GM18867 (cell line): ENCODE data around the gene OMG.
A peak's percentile ranks its signal among the peaks of the same experiment; 100 is the strongest.
"Not testable (repeated sequence)": the region's sequence is repeated elsewhere in the genome, so short reads cannot be mapped to it uniquely, and the experiment has no call there.

ENCODE experiments used
- ATAC-seq: cut with Tn5 transposase; IDR thresholded peaks from one replicate; pipeline ENCODE4 v1.9.1; 2021; ENCODE audit warnings: mild to moderate bottlenecking, moderate library complexity; ENCODE audit not compliant: unreplicated experiment

Gene OMG

DNA sequence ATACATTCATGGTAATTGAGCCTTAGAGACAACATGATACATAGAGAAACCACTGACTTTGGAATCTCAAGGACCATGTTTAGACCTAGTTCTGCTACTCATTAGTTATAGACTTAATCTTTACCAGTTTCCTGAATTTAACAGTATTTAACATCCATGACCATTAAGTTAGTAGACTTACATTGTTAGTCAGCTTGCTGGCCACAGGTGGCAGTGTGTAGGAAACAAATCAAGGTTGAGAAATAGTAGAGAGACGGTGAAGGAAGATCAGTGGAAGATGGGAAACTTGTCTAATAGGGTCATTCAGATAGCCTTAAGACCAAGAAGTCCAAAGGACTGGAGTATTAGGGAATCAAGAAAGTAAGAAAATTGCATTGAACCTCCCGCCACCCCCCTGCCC lies 31.0 kb downstream of the OMG start:
- ATAC-seq, result no peak

DNA sequence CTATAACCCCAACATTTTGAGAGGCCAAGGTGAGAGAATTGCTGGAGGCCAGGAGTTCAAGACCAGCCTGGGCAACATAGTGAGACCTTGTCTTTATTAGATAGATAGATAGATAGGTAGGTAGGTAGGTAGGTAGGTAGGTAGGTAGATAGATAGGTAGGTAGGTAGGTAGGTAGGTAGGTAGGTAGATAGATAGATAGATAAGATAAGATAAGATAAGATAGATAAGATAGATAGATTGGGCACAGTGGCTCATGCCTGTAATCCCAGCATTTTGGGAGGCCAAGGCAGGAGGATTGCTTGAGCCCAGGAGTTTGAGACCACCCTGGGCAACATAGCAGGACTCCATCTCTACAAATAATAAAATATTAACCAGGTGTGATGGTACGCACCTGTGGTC lies 34.1 kb downstream of the OMG start:
- ATAC-seq, result not testable (repeated sequence)

DNA sequence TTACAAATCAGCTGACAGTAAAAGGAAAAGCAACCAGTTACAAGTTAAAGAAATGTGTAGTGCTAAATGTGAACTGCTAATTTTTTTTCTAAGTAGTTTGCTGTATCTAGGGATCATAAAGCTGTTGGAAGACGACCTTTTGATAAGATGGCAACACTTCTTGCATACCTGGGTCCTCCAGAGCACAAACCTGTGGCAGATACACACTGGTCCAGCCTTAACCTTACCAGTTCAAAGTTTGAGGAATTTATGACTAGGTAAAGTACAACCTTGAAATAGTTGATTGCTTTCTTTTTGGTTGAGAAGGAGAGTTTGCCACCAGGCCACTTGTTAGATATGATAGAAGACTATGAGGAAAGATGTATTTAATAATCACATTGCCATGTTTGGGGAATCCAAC lies 35.4 kb downstream of the OMG start:
- ATAC-seq, result no peak

DNA sequence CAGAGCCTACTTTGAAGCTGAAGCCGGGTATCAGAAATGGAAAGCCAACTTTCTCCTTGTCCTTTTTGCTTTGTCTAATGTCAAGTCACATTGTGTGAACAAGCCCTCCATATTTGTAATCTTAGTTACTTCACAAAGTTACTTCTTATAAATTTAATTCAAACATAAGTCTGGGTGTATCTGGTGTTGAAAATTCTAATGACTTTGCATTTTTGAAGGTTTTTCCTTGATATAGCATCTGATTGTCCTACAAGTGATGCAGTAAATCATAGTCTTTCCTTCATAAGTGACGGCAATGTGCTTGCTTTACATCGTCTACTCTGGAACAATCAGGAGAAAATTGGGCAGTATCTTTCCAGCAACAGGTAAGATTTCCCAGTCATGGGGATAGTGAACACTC lies 36.9 kb downstream of the OMG start:
- no peak for ATAC-seq

DNA sequence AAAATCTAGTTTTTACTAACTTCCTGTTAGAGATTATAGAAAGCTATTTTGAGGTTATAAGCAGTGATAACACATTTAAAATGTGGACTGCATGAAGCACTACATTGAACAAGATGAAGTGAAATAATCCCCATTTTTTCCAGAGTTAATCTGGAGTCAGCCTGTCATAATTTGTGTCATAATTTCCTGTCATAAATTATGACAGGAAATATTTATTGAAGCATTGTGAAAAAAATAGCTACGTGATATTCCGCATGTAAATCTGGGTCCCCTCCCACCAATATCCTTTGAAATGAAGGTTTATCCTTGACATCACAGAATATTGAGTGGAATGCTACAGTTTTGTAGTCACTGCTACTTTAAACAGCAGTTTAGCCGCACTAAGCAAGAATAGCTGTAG lies 40.1 kb downstream of the OMG start:
- no peak for ATAC-seq

DNA sequence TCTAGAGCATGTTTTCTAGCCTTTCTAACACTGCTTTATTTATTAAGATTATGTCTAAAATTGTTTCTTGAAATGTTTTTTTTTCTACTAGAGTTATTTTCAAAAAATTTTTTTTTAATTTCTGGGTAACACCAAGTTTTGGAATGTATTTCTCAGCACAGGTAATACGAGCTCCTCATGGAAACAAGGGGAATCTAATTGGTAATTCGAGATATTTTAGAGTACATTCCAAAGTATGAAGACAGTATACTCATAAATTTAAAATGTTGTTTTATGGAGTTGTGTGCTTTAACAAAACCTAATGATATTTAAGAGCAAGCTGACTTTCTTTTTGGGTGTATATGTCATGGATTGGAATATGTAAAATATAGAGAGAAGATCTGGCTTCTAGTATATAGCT lies 42.4 kb downstream of the OMG start:
- no peak for ATAC-seq

DNA sequence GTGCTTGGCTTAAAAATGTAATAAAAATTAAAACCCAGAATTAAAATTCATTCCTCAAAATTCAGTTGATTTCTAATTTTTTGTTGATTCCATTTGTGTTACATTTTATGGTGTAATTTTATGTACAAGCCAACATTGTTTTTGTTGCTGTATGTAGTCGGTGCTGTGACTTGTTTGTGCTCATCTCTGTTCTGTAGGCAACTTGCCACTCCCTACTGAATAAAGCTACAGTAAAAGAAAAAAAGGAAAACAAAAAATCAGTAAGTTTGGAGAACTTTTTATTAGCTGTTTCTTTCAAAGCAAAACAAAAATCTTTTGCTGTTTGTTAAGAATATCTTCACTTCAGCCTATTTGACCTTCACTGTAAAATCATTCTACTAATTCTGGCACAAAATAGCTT lies 44.3 kb downstream of the OMG start:
- no peak for ATAC-seq

DNA sequence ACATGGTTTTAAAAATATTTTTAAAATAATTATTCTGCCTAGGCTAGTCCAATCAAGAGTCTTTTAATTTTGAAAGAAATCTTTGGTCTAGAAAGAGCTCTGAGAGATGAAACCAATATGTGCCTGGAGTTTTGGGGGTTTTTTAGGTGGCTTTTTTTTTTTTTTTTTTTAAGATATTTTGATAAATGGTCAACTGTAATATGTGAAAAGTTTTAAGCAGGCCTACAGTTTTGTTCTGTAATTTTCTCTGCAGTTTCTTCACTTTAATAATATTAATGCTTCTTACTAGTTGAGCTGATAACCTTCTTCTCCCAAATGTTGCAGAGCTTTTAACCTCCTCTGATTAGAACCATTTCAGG lies 45.1 kb downstream of the OMG start:
- no peak for ATAC-seq

DNA sequence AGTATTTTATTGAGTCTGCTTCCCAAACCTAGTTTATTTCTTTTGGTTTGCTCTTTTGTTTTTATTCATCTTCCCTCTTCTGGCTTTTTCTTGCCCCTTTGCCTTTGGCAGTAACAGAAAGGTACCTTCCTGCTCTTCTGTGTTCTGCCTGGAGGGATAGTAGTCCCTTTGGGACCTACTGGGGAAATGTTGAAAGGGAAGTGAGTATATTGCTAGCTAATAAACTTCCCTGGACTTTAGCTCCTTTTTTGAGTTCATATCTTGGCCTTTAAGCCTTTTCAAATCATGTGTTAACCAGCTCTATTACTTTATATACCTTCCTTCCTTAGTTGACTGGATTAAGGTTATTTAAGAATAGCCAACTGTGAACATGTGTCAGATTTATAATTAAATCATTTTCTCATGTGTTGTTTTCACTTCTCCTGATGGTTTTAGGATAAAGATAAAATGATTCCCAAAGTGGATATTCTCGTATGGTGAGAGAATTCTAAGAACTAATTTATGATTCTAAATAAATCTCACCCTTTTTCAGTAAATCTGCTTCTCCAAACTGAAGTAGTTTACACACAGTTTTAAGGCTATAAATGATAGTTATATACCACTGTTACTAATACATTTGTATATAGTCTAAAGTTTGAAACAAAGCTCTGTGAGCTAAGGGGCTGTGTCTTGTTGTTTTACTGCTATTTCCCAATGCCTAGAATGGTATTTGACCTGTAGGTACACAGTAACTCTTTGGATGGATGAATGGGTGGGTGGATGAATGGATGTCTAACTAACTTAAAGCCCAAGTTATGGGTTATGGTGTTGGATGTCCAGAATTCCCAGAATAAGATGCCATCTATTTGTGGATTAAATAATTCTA lies 45.7 kb downstream of the OMG start:
- no peak for ATAC-seq

DNA sequence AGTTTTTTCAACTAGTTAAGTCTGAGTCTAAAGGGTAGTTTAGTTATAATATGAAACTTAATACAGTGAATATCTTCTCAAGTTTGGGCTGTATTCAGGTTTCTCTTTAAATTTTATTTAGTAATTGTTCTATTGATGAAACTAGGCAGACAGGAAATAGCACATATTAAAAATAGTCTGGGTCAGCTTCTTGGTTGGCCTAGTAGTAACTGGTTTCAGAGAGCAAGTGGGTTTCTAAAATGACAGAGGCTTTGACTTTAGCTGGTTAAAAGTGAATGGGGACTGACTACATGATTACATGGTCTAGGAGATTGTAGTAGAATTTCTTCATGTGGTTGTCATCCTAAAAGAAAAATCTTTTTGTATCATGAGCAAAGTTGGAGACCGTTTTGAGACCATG lies 46.8 kb downstream of the OMG start:
- peak; percentile 58 for ATAC-seq

DNA sequence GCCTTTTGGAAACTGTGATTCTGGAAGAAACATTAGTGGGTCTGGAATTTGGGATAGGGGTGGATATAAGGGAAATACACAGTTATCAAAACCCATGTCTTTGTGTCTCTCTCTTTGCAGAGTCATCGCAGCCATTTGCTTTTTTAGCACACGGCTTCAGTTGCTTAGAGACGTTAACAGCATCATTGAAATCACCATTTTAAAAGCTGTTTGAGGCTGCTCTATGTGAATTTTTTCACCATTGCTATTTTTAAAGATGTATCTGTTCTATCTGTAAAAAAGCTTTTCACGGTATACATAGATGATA lies 47.3 kb downstream of the OMG start:
- ATAC-seq, result no peak

DNA sequence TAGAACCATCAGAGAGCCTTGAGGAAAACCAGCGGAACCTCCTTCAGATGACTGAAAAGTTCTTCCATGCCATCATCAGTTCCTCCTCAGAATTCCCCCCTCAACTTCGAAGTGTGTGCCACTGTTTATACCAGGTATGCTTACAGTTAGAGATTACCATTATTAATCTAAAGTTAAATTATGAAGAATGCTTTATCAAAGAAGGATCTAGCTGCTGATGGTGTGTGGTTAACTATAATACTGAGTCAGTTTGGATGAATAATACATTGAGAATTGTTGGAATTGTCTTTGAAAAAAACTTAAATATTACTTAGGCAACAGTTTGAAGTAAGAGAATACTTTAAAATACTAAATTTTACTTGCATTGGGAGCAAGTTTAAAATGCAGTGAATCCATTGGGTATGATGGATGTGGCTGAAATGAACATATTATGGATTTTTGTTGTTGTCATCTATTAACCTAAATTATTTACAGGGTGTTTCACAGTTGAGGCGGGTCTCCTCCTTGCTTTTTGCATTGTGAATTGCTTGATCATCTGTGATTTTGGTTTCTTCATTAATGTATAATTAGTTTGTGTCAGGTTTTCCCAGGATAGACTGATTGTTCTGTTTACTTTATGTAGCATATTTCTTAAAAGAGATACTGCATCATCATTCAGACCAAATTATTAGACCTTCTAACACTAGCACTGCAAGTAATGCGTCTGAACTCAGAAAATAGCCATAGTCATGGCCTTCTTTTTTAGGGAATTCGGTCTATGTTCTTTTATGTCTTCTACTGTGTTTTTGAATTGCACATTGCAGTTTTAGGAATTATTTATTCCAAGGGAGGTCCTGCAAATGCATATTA lies 47.8 kb downstream of the OMG start:
- no peak for ATAC-seq
